Right cardiac atrium (tissue), 5 donors: ENCODE measurements around the gene ANKS1A. TPM values are rescaled to one million over a fixed set of nuclear protein-coding genes. Genes with fewer than 3 reads are reported as not detected.
A peak's percentile ranks its signal among the peaks of the same experiment; 100 is the strongest.
"Not testable (repeated sequence)": the region's sequence is repeated elsewhere in the genome, so short reads cannot be mapped to it uniquely, and the experiment has no call there.

Experiments used
- ATAC-seq, 2 donors: fragments of 200-7000 bp; cut with Tn5 transposase; one replicate each; pipeline versions ENCODE4 v1.8.0 to v1.9.1; 2020; ENCODE audit warnings: moderate library complexity in 2 of 2, mild to moderate bottlenecking in 1 of 2
- DNase-seq, 3 donors: peaks; one replicate each; pipeline ENCODE4 v3.0.0-alpha.2; 2020
- H3K27ac ChIP-seq: one replicate; pipeline ENCODE4 v1.5.1; 2013; ENCODE audit warnings: mild to moderate bottlenecking, low read length, control low read depth, moderate library complexity
- H3K27me3 ChIP-seq: one replicate; pipeline ENCODE4 v1.6.1; 2013; ENCODE audit not compliant: control insufficient read depth, insufficient read depth
- H3K4me1 ChIP-seq: one replicate; pipeline ENCODE4 v1.6.1; 2013; ENCODE audit warnings: low read length; ENCODE audit not compliant: control insufficient read depth, insufficient read depth
- H3K4me3 ChIP-seq: one replicate; pipeline ENCODE4 v1.5.1; 2013; ENCODE audit warnings: low read length, control low read depth
- H3K9me3 ChIP-seq: one replicate; pipeline ENCODE4 v1.6.1; 2013; ENCODE audit warnings: low read length; ENCODE audit not compliant: control insufficient read depth
- WGBS: extraction: QIAGEN DNeasy Blood & Tissue Kit; methylation state at CpG from one replicate; pipeline ENCODE4 v1.1.7; 2013; 5-methylcytosine and 5-hydroxymethylcytosine counted together
- intact Hi-C, 4 donors: fragments of 100-400 bp; cut with DNase I; formaldehyde crosslinking; loops; one replicate each; pipeline versions ENCODE4 v1.11.0 to v1.14.0; 2022 to 2023
- polyA plus RNA-seq: library from polyadenylated mRNA; stranded (reverse); fragments of 200-250 nt; gene quantifications from one replicate; pipeline ENCODE4 v1.2.3, GENCODE V29; 2013
- total RNA-seq, 4 donors: library from RNA; stranded (reverse); fragmentation: NEBNext Ultra II Directional; extraction: Animal tissue kit (Norgen Biotek cat#: 25700); gene quantifications; one replicate each; pipeline ENCODE4 v1.2.1, GENCODE V29; 2021
- donor health status: healthy with polysubstance abuse.
- donor health status: DM: no; HTN: yes; CAD: no.
- donor health status: DM: no; HTN: no; CAD: no.
- donor health status: DM: no; HTN: yes; CAD: no; lungs with severe emphysema.
- donor health status: DM: yes; HTN: yes; CAD: no.

The ANKS1A gene
- total and polyA plus RNA-seq, 5 donors, result 11.5 to 28.5 (median 27.1) TPM

GRCh38 chr6:34920097-34920496, 31.0 kb downstream of the ANKS1A start:
- intact Hi-C loops, result no loop called here
- H3K9me3 ChIP-seq, result no peaks in the 10 kb centered on the region
- H3K27me3 ChIP-seq, result no peaks in the 10 kb centered on the region
- DNase-seq (no peak), ATAC-seq (no peak)
- 97% methylated on average over 4 of the region's 4 CpGs for WGBS
- H3K4me1 ChIP-seq, result peaks cover 25% of the 10 kb centered on the region
- no peak overlapping the region for H3K4me3 ChIP-seq
- no peak overlapping the region for H3K27ac ChIP-seq

- ATAC-seq (no peak), DNase-seq (no peak)
- WGBS, result 70% methylated on average over 3 of the region's 3 CpGs
- Histone ChIP-seq H3K9me3 (no peaks in the 10 kb centered on the region), H3K4me1 (peaks cover 16% of the 10 kb centered on the region), H3K4me3 (no peak overlapping the region), H3K27me3 (no peaks in the 10 kb centered on the region), H3K27ac (no peak overlapping the region)
- intact Hi-C loops, result no loop called here
These were observed 33.2 kb downstream of the ANKS1A start for GRCh38 chr6:34922177-34922663.

GRCh38 chr6:34924831-34925625, 36.0 kb downstream of the ANKS1A start:
- Histone ChIP-seq H3K4me1 (no peaks in the 10 kb centered on the region), H3K4me3 (no peak overlapping the region), H3K27ac (no peak overlapping the region), H3K27me3 (no peaks in the 10 kb centered on the region), H3K9me3 (no peaks in the 10 kb centered on the region)
- WGBS, result 96% methylated on average over 9 of the region's 9 CpGs
- ATAC-seq, result no peak
- no peak for DNase-seq
- intact Hi-C loops, result no loop called here

- H3K27ac ChIP-seq, result no peak overlapping the region
- H3K27me3 ChIP-seq, result no peaks in the 10 kb centered on the region
- no peak overlapping the region for H3K4me3 ChIP-seq
- ATAC-seq, result no peak
- no peaks in the 10 kb centered on the region for H3K9me3 ChIP-seq
- H3K4me1 ChIP-seq, result peaks cover 2% of the 10 kb centered on the region
- intact Hi-C loops, result no loop called here
- DNase-seq, result no peak
These were observed 37.6 kb downstream of the ANKS1A start for GRCh38 chr6:34926655-34927054.

GRCh38 chr6:34928220-34928619, 39.2 kb downstream of the ANKS1A start:
- H3K27ac ChIP-seq, result no peak overlapping the region
- H3K27me3 ChIP-seq, result no peaks in the 10 kb centered on the region
- no peak overlapping the region for H3K4me3 ChIP-seq
- whole genome bisulfite sequencing, result 68% methylated on average over 3 of the region's 3 CpGs
- ATAC-seq, result no peak
- H3K4me1 ChIP-seq, result peaks cover 2% of the 10 kb centered on the region
- H3K9me3 ChIP-seq, result no peaks in the 10 kb centered on the region
- intact Hi-C loops, result no loop called here
- DNase-seq, result no peak

- H3K27me3 ChIP-seq, result no peaks in the 10 kb centered on the region
- H3K9me3 ChIP-seq, result no peaks in the 10 kb centered on the region
- WGBS, result 79% methylated on average over 1 of the region's 1 CpG
- H3K27ac ChIP-seq, result no peak overlapping the region
- intact Hi-C loops, result no loop called here
- DNase-seq (no peak), ATAC-seq (no peak)
- no peak overlapping the region for H3K4me3 ChIP-seq
- H3K4me1 ChIP-seq, result peaks cover 2% of the 10 kb centered on the region
These were observed 39.6 kb downstream of the ANKS1A start for GRCh38 chr6:34928695-34929094.

- intact Hi-C loops, result no loop called here
These were observed 40.4 kb downstream of the ANKS1A start for GRCh38 chr6:34929241-34929978.

GRCh38 chr6:34930221-34930620, 41.2 kb downstream of the ANKS1A start:
- no peak overlapping the region for H3K4me3 ChIP-seq
- no peak overlapping the region for H3K27ac ChIP-seq
- no peaks in the 10 kb centered on the region for H3K9me3 ChIP-seq
- no peaks in the 10 kb centered on the region for H3K27me3 ChIP-seq
- intact Hi-C loops, result no loop called here
- no peak for DNase-seq
- 70% methylated on average over 3 of the region's 3 CpGs for WGBS
- ATAC-seq, result no peak
- H3K4me1 ChIP-seq, result peaks cover 7% of the 10 kb centered on the region

More at GRCh38 chr6:34929241-34929978, 40.4 kb downstream of the ANKS1A start:
- H3K27me3 ChIP-seq, result no peaks in the 10 kb centered on the region
- 70% methylated on average over 4 of the region's 4 CpGs for WGBS
- no peak overlapping the region for H3K4me3 ChIP-seq
- H3K9me3 ChIP-seq, result no peaks in the 10 kb centered on the region
- H3K4me1 ChIP-seq, result peaks cover 3% of the 10 kb centered on the region
- DNase-seq, result no peak
- ATAC-seq, result no peak
- H3K27ac ChIP-seq, result no peak overlapping the region

- H3K9me3 ChIP-seq, H3K4me3 ChIP-seq, H3K27ac ChIP-seq, ATAC-seq, H3K27me3 ChIP-seq, intact Hi-C loops, DNase-seq: not testable (repeated sequence)
- WGBS, result 94% methylated on average over 12 of the region's 12 CpGs
- H3K4me1 ChIP-seq, result peaks cover 10% of the 10 kb centered on the region
These were observed 43.1 kb downstream of the ANKS1A start for GRCh38 chr6:34932202-34932601.

GRCh38 chr6:34934516-34934915, 45.5 kb downstream of the ANKS1A start:
- Histone ChIP-seq H3K4me1 (peaks cover 20% of the 10 kb centered on the region), H3K27ac (no peak overlapping the region), H3K27me3 (no peaks in the 10 kb centered on the region), H3K4me3 (no peak overlapping the region), H3K9me3 (no peaks in the 10 kb centered on the region)
- intact Hi-C loops, result no loop called here
- 11% methylated on average over 5 of the region's 5 CpGs for WGBS
- peak; percentile 74 to 87 for ATAC-seq
- DNase-seq, result peak; percentile 86 to 94 (median 92)

- no peak for ATAC-seq
- DNase-seq, result peak in 1 of 3 donors; percentile 59
- 55% methylated on average over 3 of the region's 3 CpGs for WGBS
- H3K9me3 ChIP-seq, result no peaks in the 10 kb centered on the region
- intact Hi-C loops, result no loop called here
- no peaks in the 10 kb centered on the region for H3K27me3 ChIP-seq
- H3K4me3 ChIP-seq, result no peak overlapping the region
- H3K4me1 ChIP-seq, result peaks cover 22% of the 10 kb centered on the region
- H3K27ac ChIP-seq, result peak overlapping the region; percentile 42
These were observed 49.2 kb downstream of the ANKS1A start for GRCh38 chr6:34938268-34938667.
